Activated T-helper 1 cell treated with anti-CD3 and anti-CD28 coated beads, Interleukin-2, amount 50 U/mL, for 16 hours (primary cell): ENCODE measurements around the gene PCDHB9.
"Not testable (repeated sequence)": the region's sequence is repeated elsewhere in the genome, so short reads cannot be mapped to it uniquely, and the experiment has no call there.

Source experiments
- DNase-seq, 2 donors: peaks; one replicate each; pipeline ENCODE4 v3.0.0-alpha.2; 2020; ENCODE audit warnings: low read depth in 1 of 2, low spot score in 1 of 2

Gene PCDHB9

DNA sequence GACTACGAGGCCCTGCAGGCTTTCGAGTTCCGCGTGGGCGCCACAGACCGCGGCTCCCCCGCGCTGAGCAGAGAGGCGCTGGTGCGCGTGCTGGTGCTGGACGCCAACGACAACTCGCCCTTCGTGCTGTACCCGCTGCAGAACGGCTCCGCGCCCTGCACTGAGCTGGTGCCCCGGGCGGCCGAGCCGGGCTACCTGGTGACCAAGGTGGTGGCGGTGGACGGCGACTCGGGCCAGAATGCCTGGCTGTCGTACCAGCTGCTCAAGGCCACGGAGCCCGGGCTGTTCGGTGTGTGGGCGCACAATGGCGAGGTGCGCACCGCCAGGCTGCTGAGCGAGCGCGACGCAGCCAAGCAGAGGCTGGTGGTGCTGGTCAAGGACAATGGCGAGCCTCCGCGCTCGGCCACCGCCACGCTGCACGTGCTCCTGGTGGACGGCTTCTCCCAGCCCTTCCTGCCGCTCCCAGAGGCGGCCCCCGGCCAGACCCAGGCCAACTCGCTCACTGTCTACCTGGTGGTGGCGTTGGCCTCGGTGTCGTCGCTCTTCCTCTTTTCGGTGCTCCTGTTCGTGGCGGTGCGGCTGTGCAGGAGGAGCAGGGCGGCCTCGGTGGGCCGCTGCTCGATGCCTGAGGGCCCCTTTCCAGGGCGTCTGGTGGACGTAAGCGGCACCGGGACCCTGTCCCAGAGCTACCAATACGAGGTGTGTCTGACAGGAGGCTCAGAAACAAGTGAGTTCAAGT, 2.7 kb upstream of the PCDHB9 start:
- not testable (repeated sequence) for DNase-seq

DNA sequence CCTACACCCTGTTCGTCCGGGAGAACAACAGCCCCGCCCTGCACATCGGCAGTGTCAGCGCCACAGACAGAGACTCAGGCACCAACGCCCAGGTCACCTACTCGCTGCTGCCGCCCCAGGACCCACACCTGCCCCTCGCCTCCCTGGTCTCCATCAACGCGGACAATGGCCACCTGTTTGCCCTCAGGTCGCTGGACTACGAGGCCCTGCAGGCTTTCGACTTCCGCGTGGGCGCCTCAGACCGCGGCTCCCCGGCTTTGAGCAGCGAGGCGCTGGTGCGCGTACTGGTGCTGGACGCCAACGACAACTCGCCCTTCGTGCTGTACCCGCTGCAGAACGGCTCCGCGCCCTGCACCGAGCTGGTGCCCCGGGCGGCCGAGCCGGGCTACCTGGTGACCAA, 1.7 kb downstream of the PCDHB9 start:
- not testable (repeated sequence) for DNase-seq

DNA sequence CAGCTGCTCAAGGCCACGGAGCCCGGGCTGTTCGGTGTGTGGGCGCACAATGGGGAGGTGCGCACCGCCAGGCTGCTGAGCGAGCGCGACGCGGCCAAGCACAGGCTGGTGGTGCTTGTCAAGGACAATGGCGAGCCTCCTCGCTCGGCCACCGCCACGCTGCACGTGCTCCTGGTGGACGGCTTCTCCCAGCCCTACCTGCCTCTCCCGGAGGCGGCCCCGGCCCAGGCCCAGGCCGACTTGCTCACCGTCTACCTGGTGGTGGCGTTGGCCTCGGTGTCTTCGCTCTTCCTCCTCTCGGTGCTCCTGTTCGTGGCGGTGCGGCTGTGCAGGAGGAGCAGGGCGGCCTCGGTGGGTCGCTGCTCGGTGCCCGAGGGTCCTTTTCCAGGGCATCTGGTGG, 2.2 kb downstream of the PCDHB9 start:
- not testable (repeated sequence) for DNase-seq

DNA sequence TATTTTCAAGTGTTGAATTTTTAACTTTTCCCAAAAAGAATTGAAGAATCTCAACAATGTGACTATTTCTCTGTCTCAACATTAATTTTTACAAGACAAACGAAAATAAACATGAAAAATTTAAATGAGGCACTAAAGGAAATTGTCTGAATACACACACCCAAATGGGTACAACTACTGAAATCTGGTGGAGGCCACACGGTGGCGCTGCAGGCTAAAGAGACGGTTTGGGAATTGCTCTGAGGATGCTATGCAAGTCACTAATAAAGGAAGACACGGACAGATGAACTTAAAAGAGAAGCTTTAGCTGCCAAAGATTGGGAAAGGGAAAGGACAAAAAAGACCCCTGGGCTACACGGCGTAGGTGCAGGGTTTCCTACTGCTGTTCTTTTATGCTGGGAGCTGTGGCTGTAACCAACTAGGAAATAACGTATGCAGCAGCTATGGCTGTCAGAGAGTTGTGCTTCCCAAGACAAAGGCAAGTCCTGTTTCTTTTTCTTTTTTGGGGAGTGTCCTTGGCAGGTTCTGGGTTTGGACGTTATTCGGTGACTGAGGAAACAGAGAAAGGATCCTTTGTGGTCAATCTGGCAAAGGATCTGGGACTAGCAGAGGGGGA, 5.3 kb downstream of the PCDHB9 start, which contains the start of gene PCDHB10:
Gene PCDHB10, plus strand, starts transcription at position 244 of the 616 bp plus-strand sequence. Its CDS starts 200 bp downstream, at position 444.
- DNase-seq: no peak

DNA sequence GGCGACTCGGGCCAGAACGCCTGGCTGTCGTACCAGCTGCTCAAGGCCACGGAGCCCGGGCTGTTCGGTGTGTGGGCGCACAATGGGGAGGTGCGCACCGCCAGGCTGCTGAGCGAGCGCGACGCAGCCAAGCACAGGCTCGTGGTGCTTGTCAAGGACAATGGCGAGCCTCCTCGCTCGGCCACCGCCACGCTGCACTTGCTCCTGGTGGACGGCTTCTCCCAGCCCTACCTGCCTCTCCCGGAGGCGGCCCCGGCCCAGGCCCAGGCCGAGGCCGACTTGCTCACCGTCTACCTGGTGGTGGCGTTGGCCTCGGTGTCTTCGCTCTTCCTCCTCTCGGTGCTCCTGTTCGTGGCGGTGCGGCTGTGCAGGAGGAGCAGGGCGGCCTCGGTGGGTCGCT, 7.4 kb downstream of the PCDHB9 start:
- DNase-seq: not testable (repeated sequence)

DNA sequence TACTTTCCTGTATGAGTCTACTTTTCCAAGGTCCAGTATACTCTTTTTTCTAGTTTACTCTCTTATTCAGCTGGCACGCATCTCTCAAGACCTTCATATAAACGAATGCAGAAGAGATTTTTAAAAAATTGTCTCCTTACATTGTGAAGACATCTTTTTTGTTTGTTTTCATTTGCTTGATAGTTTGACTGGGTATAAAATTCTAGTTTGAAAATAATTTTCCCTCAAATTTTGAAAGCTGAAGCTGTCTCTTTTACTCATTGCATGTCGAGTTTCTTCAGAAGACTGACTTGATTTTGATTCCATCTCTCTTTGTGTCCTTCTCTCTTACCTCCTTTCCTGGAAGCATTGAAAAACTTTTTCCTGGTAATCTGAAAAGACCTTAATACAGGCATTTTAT, 9.4 kb downstream of the PCDHB9 start:
- no peak for DNase-seq

DNA sequence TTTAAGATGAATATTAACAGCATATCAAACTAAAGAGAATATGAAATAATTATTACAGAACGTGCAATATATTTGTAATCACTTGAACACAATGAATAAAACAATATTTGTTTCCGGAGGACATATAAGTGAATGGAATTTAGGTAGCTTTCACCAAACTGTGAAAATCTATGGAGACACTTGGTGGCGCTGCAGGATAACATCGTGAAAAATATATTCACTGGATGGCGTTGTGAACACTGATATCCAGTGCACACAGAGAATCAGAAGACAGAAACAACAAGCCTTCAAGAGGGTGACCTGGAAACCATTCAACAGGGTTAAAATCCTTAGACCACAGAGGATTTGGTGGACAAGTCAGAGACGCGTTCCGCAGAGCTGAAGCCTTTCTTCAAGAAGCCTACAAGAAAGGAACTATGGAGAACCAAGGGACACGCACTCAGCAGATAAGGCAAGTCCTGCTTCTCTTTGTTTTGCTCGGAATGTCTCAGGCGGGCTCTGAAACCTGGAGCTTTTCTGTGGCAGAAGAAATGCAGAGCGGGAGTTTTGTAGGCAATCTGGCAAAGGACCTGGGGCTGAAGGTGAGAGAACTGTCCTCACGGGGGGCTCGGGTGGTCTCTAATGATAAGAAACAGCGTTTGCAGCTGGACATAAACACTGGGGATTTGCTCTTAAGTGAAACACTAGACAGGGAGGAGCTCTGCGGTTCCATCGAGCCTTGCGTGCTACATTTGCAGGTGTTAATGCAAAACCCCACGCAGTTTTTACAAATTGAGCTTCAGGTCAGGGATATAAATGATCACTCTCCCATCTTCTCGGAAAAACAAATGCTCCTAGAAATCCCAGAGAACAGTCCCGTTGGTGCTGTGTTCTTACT, 12.6 kb downstream of the PCDHB9 start, which contains the start of gene PCDHB11:
Gene PCDHB11, plus strand, starts transcription at position 269 of the 877 bp plus-strand sequence. Its CDS starts 148 bp downstream, at position 417.
- DNase-seq: no peak

DNA sequence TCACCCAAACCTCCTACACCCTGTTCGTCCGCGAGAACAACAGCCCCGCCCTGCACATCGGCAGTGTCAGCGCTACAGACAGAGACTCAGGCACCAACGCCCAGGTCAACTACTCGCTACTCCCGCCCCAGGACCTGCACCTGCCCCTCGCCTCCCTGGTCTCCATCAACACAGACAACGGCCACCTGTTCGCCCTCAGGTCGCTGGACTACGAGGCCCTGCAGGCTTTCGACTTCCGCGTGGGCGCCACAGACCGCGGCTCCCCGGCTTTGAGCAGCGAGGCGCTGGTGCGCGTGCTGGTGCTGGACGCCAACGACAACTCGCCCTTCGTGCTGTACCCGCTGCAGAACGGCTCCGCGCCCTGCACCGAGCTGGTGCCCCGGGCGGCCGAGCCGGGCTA, 14.2 kb downstream of the PCDHB9 start:
- not testable (repeated sequence) for DNase-seq

DNA sequence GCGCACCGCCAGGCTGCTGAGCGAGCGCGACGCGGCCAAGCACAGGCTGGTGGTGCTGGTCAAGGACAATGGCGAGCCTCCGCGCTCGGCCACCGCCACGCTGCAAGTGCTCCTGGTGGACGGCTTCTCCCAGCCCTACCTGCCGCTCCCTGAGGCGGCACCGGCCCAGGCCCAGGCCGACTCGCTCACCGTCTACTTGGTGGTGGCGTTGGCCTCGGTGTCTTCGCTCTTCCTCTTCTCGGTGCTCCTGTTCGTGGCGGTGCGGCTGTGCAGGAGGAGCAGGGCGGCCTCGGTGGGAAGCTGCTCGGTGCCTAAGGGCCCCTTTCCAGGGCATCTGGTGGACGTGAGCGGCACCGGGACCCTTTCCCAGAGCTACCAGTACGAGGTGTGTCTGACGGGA, 14.7 kb downstream of the PCDHB9 start:
- DNase-seq: not testable (repeated sequence)

DNA sequence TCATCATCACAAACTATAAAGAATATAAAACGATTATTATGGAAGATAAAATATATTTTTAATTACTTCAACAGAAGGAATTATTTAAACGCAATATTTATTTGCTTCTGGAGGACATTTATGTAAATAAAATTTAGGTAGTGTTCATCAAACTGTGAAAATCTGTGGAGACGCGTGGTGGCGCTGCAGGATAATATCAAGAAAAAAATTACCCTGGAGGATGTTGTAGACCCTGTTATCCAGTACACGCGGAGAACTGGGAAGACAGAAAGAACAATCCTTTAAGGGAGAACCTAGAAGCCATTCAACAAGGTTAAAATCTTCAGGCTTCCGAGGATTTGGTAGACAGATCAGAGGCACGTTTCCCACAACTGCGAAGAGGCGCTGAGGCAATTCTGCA, 21.5 kb downstream of the PCDHB9 start, which contains the start of gene PCDHB12:
Gene PCDHB12, plus strand, starts transcription at position 242 of the 400 bp plus-strand sequence. CDS start 189 bp downstream, outside the sequence.
- DNase-seq: no peak

DNA sequence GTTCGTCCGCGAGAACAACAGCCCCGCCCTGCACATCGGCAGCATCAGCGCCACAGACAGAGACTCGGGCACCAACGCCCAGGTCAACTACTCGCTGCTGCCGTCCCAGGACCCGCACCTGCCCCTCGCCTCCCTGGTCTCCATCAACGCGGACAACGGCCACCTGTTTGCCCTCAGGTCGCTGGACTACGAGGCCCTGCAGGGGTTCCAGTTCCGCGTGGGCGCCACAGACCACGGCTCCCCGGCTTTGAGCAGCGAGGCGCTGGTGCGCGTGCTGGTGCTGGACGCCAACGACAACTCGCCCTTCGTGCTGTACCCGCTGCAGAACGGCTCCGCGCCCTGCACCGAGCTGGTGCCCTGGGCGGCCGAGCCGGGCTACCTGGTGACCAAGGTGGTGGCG, 23.3 kb downstream of the PCDHB9 start:
- DNase-seq: not testable (repeated sequence)

DNA sequence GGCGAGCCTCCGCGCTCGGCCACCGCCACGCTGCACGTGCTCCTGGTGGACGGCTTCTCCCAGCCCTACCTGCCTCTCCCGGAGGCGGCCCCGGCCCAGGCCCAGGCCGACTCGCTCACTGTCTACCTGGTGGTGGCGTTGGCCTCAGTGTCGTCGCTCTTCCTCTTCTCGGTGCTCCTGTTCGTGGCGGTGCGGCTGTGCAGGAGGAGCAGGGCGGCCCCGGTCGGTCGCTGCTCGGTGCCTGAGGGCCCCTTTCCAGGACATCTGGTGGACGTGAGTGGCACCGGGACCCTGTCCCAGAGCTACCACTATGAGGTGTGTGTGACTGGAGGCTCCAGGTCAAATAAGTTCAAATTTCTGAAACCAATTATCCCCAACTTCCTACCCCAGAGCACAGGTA, 23.9 kb downstream of the PCDHB9 start:
- DNase-seq: not testable (repeated sequence)

DNA sequence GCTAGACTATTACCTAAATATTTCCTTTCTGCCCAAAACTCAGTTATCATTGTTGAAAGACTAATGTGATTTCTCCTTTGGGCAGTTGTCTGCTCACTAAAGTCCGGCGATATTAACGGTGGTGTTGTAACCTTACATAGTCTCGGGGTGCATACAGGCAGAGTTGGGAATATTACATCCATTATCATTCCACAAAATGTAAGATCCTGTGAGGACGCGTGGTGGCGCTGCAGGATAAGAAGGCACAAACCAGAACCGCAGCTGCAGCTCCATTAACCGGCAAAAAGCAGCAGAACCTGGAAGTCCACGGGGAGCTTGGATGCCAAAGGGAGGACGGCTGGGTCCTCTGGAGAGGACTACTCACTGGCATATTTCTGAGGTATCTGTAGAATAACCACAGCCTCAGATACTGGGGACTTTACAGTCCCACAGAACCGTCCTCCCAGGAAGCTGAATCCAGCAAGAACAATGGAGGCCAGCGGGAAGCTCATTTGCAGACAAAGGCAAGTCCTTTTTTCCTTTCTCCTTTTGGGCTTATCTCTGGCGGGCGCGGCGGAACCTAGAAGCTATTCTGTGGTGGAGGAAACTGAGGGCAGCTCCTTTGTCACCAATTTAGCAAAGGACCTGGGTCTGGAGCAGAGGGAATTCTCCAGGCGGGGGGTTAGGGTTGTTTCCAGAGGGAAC, 26.8 kb downstream of the PCDHB9 start, which contains the start of gene PCDHB13:
Gene PCDHB13, plus strand, starts transcription at position 264 of the 684 bp plus-strand sequence. Its CDS starts 205 bp downstream, at position 469.
- DNase-seq: not testable (repeated sequence)

DNA sequence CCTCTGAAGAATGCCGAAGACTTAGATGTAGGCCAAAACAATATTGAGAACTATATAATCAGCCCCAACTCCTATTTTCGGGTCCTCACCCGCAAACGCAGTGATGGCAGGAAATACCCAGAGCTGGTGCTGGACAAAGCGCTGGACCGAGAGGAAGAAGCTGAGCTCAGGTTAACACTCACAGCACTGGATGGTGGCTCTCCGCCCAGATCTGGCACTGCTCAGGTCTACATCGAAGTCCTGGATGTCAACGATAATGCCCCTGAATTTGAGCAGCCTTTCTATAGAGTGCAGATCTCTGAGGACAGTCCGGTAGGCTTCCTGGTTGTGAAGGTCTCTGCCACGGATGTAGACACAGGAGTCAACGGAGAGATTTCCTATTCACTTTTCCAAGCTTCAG, 27.6 kb downstream of the PCDHB9 start:
- DNase-seq: not testable (repeated sequence)

DNA sequence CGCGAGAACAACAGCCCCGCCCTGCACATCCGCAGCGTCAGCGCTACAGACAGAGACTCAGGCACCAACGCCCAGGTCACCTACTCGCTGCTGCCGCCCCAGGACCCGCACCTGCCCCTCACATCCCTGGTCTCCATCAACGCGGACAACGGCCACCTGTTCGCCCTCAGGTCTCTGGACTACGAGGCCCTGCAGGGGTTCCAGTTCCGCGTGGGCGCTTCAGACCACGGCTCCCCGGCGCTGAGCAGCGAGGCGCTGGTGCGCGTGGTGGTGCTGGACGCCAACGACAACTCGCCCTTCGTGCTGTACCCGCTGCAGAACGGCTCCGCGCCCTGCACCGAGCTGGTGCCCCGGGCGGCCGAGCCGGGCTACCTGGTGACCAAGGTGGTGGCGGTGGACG, 28.5 kb downstream of the PCDHB9 start:
- not testable (repeated sequence) for DNase-seq

DNA sequence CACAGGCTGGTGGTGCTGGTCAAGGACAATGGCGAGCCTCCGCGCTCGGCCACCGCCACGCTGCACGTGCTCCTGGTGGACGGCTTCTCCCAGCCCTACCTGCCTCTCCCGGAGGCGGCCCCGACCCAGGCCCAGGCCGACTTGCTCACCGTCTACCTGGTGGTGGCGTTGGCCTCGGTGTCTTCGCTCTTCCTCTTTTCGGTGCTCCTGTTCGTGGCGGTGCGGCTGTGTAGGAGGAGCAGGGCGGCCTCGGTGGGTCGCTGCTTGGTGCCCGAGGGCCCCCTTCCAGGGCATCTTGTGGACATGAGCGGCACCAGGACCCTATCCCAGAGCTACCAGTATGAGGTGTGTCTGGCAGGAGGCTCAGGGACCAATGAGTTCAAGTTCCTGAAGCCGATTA, 29.1 kb downstream of the PCDHB9 start:
- not testable (repeated sequence) for DNase-seq

DNA sequence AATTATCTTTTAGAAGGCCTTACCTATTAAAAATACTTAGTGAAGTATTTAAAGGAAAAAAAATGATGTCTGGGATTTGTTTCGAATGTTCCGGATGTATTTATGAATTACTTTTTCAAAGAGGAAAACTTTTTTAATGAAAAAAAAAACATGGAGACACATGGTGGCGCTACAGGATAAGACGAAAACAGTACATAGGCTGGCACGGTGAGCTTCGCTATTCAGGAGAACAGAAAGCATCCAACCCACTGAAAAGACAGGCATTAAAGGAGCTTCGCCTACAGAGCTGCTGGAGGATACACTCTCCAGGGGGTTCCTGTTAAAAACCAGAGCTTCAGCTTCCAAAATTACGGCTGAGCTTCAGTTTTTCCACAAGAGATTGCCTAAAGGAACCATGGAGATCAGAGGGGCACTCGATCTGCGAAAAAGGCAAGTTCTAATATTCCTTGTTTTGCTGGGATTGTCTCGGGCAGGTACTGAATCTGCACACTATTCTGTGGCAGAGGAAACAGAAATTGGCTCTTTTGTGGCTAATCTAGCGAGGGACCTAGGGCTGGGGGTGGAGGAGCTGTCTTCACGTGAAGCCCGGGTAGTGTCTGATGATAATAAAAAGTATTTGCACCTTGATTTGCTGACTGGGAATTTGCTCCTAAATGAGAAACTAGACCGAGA, 36.3 kb downstream of the PCDHB9 start, which contains the start of gene PCDHB14:
Gene PCDHB14, plus strand, starts transcription at position 232 of the 672 bp plus-strand sequence. Its CDS starts 163 bp downstream, at position 395.
- DNase-seq: no peak

DNA sequence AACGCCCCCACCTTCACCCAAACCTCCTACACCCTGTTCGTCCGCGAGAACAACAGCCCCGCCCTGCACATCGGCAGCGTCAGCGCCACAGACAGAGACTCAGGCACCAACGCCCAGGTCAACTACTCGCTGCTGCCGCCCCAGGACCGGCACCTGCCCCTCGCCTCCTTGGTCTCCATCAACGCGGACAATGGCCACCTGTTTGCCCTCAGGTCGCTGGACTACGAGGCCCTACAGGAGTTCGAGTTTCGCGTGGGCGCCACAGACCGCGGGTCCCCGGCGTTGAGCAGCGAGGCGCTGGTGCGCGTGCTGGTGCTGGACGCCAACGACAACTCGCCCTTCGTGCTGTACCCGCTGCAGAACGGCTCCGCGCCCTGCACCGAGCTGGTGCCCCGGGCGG, 37.9 kb downstream of the PCDHB9 start:
- DNase-seq: not testable (repeated sequence)

DNA sequence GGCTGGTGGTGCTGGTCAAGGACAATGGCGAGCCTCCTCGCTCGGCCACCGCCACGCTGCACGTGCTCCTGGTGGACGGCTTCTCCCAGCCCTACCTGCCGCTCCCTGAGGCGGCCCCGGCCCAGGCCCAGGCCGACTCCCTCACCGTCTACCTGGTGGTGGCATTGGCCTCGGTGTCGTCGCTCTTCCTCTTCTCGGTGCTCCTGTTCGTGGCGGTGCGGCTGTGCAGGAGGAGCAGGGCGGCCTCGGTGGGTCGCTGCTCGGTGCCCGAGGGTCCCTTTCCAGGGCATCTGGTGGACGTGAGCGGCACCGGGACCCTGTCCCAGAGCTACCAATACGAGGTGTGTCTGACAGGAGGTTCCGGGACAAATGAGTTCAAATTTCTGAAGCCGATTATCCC, 38.5 kb downstream of the PCDHB9 start:
- not testable (repeated sequence) for DNase-seq
